GM10248 (cell line): ENCODE results near the gene HDDC2.

ENCODE experiments used
- CTCF ChIA-PET: fragments of 300-600 bp; sonication (Branson Sonifier 250); formaldehyde crosslinking; extraction: SDS; loops from one replicate; lab custom pipeline; 2021; ENCODE audit warnings: antibody characterized with exemption; lab: Yijun Ruan, JAX
- POLR2A ChIA-PET: fragments of 350-650 bp; sonication (Branson Sonifier 250); formaldehyde crosslinking; extraction: SDS; loops from one replicate; lab custom pipeline; 2020; ENCODE audit warnings: antibody characterized with exemption; lab: Yijun Ruan, JAX
- DNase-seq: peaks from one replicate; pipeline ENCODE4 v3.0.0; 2012; ENCODE audit errors: extremely low spot score
- TF ChIP-seq, protein P1 (sequence below): IDR thresholded peaks from 2 replicates; pipeline ENCODE4 v1.5.1; 2012; ENCODE audit warnings: mild to moderate bottlenecking, low read depth; ENCODE audit errors: extremely low read depth, missing control alignments, control extremely low read depth

Gene HDDC2

DNA sequence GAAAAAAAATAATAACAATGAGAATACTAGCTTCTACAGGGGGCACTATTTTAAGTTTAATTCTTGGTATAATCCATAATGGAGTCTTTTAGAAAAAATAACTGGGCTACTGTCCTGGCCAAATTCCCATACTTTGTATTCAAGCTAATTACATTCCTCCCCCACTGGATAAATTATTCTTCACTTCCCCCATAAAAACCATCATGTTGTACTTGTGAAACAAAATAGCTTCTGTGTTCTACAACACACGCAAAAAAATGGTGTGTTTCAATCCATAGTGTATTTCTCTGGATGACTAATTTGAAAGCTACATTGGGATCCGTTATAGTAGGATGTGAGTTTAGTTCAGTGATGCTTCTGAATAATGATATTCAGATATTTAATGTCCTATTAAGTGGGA lies 21.6 kb upstream of the HDDC2 start:
- POLR2A ChIA-PET: no interaction called here
- CTCF ChIA-PET: interaction anchor here (1.5 to 2.4 kb wide), 3 partner anchors 12 to 430 kb away, joined by 3 to 12 read pairs (median 5); no protein-coding TSS in a partner anchor
- no peak for DNase-seq
- TF ChIP-seq, protein P1, sequence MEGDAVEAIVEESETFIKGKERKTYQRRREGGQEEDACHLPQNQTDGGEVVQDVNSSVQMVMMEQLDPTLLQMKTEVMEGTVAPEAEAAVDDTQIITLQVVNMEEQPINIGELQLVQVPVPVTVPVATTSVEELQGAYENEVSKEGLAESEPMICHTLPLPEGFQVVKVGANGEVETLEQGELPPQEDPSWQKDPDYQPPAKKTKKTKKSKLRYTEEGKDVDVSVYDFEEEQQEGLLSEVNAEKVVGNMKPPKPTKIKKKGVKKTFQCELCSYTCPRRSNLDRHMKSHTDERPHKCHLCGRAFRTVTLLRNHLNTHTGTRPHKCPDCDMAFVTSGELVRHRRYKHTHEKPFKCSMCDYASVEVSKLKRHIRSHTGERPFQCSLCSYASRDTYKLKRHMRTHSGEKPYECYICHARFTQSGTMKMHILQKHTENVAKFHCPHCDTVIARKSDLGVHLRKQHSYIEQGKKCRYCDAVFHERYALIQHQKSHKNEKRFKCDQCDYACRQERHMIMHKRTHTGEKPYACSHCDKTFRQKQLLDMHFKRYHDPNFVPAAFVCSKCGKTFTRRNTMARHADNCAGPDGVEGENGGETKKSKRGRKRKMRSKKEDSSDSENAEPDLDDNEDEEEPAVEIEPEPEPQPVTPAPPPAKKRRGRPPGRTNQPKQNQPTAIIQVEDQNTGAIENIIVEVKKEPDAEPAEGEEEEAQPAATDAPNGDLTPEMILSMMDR: no peak

DNA sequence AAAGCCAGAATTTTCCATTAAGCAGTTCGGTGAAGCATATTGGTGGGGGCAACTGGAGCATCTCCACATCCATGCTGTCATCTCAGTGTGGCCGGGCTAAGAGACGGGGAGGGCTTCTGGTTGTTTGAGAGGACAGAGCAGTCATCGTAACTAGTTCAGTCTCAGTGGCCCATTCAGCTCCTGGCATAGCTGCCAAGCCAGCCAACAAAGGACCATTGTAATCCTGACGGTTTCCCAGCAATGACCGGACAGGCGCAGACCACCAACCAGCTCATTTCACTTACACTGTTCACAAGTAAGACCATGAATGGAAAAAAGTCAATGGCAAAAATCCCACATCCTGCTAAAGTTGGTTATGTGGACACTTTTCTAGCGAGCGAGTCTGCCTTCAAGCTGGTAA lies 14.9 kb upstream of the HDDC2 start:
- POLR2A ChIA-PET: no interaction called here
- CTCF ChIA-PET: interaction anchor here (0.6 to 11.2 kb wide), 6 partner anchors 11 to 640 kb away, joined by 3 to 318 read pairs (median 3); no protein-coding TSS in a partner anchor
- no peak for DNase-seq
- TF ChIP-seq, protein P1: no peak

DNA sequence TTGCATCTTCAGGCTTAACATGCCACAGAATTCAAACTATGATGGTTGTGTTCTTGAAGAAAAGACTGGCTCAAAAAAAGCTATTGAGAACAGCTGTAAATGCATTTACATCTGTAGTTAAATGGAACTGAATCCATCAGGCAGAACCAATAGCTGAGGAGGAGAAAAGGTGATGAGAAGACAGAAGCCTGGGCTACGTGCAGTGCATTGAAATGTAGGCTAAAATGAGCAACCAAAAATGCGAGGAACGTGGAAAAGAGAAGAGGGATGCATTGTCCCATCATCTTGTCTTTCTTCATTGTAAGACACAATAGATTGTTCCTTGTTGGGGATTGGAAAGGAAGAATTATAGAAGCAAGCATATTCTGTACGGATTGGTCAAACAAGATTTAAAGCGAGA lies 13.8 kb upstream of the HDDC2 start:
- TF ChIP-seq, protein P1: no peak
- no peak for DNase-seq
- ChIA-PET POLR2A (no interaction called here), CTCF (interaction anchor here (1.1 to 11.2 kb wide), 6 partner anchors 10 to 659 kb away, joined by 3 to 318 read pairs (median 3); no protein-coding TSS in a partner anchor)

DNA sequence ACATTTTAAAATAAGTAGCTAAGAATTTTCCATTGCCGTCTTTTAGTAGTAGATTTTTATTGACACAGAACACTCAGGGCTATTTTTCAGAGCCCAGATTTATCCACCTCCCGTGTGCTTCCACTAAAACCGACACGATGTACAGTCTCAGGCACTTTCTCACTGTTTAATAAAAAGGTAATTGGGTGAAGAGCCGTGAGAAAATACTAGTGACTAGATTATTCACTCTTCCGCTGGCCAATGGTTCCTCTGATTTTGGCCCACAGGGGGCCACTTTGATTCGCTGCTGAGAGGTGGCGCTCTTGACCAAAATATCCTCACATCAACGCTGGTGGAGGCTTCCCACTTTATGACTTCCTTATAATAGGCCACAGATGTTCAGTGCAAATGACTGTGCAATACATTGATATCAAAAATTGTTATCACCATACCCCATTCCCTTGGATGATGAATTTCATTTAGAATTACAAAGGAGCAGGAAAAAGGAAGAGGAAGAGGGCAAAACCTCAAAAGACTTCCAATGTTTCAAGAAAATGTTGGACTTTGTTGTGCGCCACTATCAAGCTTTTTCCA lies 12.3 kb upstream of the HDDC2 start:
- ChIA-PET POLR2A (interaction anchor here (0.6 kb wide), 1 partner anchor 1804 kb away, joined by 9 read pairs; no protein-coding TSS in a partner anchor), CTCF (interaction anchor here (0.7 to 11.2 kb wide), 19 partner anchors 8 to 660 kb away, joined by 3 to 318 read pairs (median 4); partner anchors contain the start of genes HDDC2 and HINT3)
- TF ChIP-seq, protein P1: peak; percentile 85
- DNase-seq: peak; percentile 41

DNA sequence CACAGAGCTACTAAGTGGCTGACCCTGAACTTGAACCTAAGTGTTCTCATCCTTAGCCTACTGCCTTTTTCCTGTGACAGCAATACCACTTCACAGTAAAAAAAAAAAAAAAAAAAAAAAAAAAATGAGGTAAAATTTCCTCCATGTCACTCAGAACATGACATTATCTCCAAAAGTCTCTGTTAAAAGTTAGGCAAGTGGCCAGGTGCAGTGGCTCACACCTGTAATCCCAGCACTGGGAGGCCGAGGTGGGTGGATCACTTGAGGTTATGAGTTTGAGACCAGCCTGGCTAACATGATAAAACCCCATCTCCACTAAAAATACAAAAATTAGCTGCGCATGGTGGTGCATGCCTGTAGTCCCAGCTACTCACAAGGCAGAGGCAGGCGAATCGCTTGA lies 11.2 kb upstream of the HDDC2 start:
- POLR2A ChIA-PET: no interaction called here
- DNase-seq: no peak
- TF ChIP-seq, protein P1: no peak
- CTCF ChIA-PET: interaction anchor here (1.1 to 11.2 kb wide), 14 partner anchors 8 to 646 kb away, joined by 3 to 318 read pairs (median 6); partner anchors contain the start of genes HDDC2 and HINT3

DNA sequence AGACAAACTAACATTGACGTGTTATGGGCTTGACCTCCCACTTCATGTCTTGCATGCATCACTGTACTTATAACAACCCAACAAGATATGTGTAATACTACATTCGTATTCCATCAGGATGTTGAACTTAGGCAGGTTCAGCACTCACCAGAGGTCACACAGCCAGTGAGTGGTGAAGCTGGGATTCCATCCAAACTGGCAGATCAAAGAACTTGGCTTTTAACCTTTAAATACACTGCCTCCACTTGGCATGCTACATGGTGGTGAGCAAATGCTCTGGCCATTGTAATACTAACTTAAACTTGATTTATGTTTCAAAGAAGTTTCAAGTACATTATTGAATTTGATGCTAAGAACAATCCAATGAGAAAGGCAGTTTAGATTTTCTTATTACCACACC lies 10.7 kb upstream of the HDDC2 start:
- POLR2A ChIA-PET: no interaction called here
- CTCF ChIA-PET: interaction anchor here (0.9 to 11.2 kb wide), 19 partner anchors 8 to 664 kb away, joined by 3 to 318 read pairs (median 6); partner anchors contain the start of genes HDDC2, HINT3 and NCOA7
- DNase-seq: no peak
- TF ChIP-seq, protein P1: no peak
